NT2/D1 (cell line): ENCODE measurements around the gene TECPR2.

Experiments used
- SUZ12 ChIP-seq: IDR thresholded peaks from 2 replicates; pipeline ENCODE4 v1.6.1; 2011; ENCODE audit not compliant: insufficient read length, insufficient read depth; ENCODE audit errors: extremely low read depth
- YY1 ChIP-seq: IDR thresholded peaks from 2 replicates; pipeline ENCODE4 v1.6.1; 2011; ENCODE audit not compliant: insufficient read length, insufficient read depth
- ZNF274 ChIP-seq: IDR thresholded peaks from 2 replicates; pipeline ENCODE4 v1.6.1; 2011; ENCODE audit warnings: mild to moderate bottlenecking, low read depth, low read length

DNA sequence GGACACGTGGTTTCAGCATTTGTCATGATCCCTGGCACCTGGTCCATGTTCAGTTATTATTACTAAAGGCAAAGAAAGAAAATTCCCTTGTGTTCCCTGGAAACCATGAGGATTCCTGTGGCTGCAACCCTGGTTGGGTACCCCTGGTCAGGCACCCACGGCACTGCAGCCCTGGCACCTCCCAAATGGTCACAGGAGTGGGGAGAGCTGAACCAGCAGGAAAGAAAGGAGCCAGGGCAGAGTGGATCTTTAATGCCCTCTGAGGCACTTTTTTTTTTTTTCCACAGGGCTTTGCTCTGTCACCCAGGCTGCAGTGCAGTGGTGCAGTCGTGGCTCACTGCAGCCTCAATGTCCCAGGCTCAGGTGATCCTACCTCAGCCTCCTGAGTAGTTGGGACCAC, 17.5 kb upstream of the TECPR2 start:
- no peak for TF ChIP-seq ZNF274
- TF ChIP-seq YY1, result no peak
- no peak for TF ChIP-seq SUZ12
